CD4-positive, alpha-beta T cell treated with Interleukin-10 for 1 hour (primary cell): ENCODE results near the gene SH3PXD2B.

ENCODE experiments used
- DNase-seq: peaks from one replicate; pipeline ENCODE4 v3.0.0-alpha.2; 2020

The SH3PXD2B gene

DNA sequence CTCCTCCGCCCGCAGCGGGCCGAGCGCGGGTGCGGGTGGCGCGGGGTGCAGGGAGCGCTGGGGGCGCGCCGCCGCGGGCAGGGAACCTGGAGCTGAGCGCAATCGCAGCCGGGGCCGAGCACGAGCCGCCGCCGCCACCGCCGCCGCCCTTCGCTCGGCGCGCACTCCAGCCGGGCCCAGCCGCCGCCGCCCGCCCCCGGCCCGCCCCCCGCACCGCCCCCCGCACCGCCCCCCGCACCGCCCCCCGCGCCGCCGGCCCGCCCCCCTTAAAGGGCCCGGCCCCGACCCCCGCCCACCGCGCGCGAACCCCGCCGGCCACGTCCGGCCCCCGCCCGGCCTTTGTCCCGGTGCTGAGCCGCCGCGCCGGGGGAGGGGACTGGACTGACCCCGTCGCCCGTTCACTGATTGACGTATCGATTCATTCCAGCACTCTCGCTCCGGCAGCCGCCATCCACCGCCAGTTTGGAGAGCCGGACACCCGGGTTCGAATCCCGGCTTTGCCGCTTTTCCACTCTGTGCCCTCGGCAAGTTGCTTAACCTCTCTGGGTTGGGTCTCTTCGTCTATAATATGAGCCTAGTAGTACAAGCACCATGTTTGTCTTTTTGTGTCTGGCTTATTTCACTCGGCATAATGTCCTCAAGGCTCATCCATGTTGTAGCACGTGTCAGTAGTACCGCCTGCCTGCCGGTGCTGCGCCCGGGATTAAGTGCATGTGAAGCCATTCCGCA is at the start of gene SH3PXD2B:
SH3PXD2B (minus strand) TSS at position 168 of the 729 bp plus-strand sequence. CDS start 173 bp downstream, outside the sequence.
- peak; percentile 39 for DNase-seq

GRCh38 chr5:172502969-172503368 is 48.6 kb upstream of the SH3PXD2B start:
- DNase-seq: no peak

GRCh38 chr5:172502410-172502809 is 48.1 kb upstream of the SH3PXD2B start:
- no peak for DNase-seq

- DNase-seq: no peak
Measured at GRCh38 chr5:172501708-172502320, 47.5 kb upstream of the SH3PXD2B start.

DNA sequence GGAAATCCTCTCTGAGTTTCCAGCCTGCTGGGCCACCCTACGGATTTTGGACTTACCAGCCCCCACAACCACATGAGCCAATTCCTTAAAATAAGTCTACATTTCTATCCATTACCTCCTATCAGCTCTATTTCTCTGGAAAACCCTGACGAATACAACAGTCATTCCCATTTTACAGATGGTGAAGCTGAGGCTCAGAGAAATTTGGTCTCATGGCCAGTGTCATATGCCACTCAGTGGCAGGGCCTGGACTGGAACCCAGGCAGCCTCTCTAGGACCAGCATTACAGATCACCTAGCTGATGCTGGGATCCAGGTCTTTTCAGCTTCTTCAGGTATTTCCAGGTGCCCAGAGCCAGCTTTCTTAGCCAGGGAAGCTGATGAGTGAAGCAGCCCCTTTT is 45.0 kb upstream of the SH3PXD2B start:
- DNase-seq: no peak

DNA sequence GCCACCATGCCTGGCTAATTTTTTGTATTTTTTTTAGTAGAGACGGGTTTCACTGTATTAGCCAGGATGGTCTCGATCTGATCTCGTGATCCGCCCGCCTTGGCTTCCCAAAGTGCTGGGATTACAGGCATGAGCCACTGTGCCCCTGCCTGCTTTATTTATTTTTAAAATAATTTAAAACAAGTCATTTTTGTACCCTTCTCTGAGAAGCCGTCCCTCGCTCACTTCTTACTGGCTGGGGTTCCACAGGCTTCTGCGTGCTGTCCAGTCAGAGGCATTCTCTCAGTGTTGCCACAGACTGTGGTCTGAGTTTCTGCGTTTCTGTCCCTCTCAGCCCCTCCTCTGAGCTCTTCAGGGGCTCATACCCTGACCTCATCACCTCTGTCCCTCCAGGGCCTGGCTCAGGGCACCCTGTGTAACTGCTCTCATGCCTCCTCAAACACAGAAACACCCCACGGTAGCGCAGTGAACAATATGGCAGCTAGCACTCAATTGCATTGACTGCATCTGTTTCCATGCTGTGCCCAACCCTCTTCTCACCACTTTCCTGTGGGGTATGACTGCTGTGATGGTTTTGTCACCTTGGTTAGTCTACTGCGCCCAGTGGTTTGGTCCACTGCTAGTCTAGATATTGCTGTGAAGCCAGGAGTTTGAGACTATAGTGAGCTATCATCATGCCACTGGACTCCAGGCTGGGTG is 44.3 kb upstream of the SH3PXD2B start:
- no peak for DNase-seq

- no peak for DNase-seq
Measured at GRCh38 chr5:172497591-172498255, 43.4 kb upstream of the SH3PXD2B start.

GRCh38 chr5:172496671-172497371 is 42.5 kb upstream of the SH3PXD2B start:
- DNase-seq: no peak

GRCh38 chr5:172494630-172495505 is 40.5 kb upstream of the SH3PXD2B start:
- DNase-seq: no peak

DNA sequence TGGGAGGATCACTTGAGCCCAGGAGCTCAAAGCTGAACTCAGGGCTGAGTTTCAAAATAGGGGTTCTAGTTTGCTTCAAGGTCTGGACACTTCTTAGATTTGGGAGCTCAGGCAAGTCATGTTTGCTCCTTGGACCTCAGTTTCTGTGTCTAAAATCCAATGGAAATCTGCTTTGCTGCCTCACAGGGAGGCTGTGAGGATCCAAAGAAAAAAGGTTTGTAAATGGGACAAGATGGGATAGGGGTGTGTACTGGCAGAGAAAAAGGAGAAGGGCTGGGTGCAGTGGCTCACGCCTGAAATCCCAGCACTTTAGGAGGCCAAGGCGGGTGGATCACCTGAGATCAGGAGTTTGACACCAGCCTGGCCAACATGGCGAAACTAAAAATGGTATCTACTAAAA is 39.6 kb upstream of the SH3PXD2B start:
- DNase-seq: no peak

DNA sequence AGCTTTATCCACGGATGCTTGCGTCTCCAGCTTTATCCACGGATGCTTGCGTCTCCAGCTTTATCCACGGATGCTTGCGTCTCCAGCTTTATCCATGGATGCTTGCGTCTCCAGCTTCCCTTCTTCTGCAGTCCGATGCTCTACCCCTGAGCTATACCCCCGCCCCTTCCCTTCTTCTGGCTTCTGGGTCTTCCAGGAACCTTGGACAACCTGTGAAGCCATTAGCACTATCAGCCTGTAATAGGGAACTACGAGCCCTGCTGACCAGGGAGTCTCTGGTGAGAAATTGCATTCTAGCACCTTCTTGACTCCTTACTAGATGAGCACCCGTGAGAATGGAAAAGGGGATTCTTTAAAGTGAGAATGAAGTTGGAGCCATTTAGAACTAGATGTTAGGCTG is 39.1 kb upstream of the SH3PXD2B start:
- DNase-seq: no peak

GRCh38 chr5:172493002-172493401 is 38.7 kb upstream of the SH3PXD2B start:
- DNase-seq: no peak

- no peak for DNase-seq
Measured at GRCh38 chr5:172492097-172492840, 37.9 kb upstream of the SH3PXD2B start.

DNA sequence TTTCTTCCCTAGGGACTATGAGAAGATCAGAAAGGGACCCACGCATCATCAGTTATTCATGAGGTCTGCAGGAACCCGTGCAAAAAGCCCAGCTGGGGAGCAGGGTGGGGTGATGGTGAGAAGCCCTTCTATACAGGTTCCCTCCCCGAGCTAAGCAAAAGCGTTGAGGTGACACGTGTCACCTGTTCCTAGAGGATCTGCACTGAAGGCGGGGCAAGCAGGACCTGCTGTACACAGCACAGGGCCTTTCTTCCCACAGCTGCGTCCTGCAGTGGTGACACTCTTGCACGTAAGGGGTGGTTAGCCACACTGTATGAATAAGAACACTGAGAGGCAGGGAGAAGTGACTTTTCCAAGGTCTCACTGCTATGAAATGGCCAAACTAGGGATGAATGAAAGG is 37.2 kb upstream of the SH3PXD2B start:
- DNase-seq: no peak

- DNase-seq: no peak
Measured at GRCh38 chr5:172490514-172491461, 36.5 kb upstream of the SH3PXD2B start.

DNA sequence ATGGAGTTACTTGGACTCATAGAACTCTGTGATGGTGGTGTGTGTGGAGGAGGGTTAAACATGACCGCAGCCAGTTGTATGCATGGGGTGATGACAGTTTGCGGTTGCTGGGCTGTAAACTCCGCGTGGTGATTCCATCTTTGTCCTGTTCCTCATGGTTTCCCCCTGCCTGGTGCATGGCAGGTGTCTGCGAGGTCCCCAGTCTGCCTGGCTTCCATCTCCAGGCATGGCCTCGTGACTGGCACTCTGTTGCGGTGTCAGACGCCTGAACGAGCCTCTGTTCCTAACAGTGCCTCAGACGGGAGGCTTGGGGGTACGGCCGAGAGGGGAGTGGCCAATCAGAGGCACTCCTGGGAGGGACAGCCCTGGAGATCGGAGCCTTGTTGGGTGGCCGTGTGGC is 33.9 kb upstream of the SH3PXD2B start:
- DNase-seq: no peak

- DNase-seq: no peak
Measured at GRCh38 chr5:172487671-172488070, 33.3 kb upstream of the SH3PXD2B start.

DNA sequence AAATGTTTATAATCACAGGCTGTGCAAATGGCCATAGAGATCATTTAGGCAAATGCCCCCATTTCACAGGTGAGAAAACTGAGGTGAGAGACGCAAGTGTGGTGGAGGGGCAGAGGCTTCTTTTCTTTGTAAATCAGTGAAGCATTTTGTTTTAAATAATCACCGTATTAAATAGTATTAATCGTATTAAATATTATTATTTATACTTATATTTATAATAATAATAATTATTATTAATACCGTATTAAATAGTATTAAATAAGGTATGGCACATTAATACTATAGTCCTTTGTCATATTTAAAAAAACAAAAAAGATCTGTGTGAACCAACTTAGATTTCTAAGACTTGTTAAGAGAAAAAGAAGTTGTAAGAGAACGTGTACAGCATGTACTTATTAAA is 32.6 kb upstream of the SH3PXD2B start:
- no peak for DNase-seq

GRCh38 chr5:172486451-172486850 is 32.1 kb upstream of the SH3PXD2B start:
- DNase-seq: no peak
